Globus pallidus (tissue), 1 donor: ENCODE measurements around the gene NUDT8.
A peak's percentile ranks its signal among the peaks of the same experiment; 100 is the strongest.
"Not testable (repeated sequence)": the region's sequence is repeated elsewhere in the genome, so short reads cannot be mapped to it uniquely, and the experiment has no call there.

Experiments used
- DNase-seq: peaks from one replicate; pipeline ENCODE4 v3.0.0-alpha.2; 2015; ENCODE audit warnings: low spot score

Gene NUDT8

GRCh38 chr11:67660752-67661151, 31.0 kb upstream of the NUDT8 start:
- not testable (repeated sequence) for DNase-seq

GRCh38 chr11:67659651-67660165, 30.0 kb upstream of the NUDT8 start:
- DNase-seq, result not testable (repeated sequence)

GRCh38 chr11:67657300-67657699, 27.6 kb upstream of the NUDT8 start:
- DNase-seq, result no peak

GRCh38 chr11:67656278-67656922, 26.7 kb upstream of the NUDT8 start:
- no peak for DNase-seq

DNA sequence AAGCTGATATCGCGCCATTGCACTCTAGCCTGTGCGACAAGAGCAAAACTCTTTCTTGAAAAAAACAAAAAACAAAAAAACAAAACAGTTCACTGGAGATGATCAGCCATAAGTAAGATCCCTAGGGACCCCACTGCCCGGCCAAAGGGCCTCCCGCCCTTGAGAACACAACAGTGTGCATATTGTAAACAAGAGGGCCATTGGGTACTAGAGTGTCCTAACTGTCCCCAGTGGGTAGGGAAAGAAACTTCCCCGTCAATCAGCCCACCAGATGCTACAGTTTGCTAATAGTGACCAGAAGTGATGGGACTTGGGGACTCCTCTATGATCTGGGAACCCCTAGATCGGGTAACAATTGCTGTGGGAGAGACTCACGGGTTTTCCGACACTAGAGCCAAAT, 24.5 kb upstream of the NUDT8 start:
- no peak for DNase-seq

DNA sequence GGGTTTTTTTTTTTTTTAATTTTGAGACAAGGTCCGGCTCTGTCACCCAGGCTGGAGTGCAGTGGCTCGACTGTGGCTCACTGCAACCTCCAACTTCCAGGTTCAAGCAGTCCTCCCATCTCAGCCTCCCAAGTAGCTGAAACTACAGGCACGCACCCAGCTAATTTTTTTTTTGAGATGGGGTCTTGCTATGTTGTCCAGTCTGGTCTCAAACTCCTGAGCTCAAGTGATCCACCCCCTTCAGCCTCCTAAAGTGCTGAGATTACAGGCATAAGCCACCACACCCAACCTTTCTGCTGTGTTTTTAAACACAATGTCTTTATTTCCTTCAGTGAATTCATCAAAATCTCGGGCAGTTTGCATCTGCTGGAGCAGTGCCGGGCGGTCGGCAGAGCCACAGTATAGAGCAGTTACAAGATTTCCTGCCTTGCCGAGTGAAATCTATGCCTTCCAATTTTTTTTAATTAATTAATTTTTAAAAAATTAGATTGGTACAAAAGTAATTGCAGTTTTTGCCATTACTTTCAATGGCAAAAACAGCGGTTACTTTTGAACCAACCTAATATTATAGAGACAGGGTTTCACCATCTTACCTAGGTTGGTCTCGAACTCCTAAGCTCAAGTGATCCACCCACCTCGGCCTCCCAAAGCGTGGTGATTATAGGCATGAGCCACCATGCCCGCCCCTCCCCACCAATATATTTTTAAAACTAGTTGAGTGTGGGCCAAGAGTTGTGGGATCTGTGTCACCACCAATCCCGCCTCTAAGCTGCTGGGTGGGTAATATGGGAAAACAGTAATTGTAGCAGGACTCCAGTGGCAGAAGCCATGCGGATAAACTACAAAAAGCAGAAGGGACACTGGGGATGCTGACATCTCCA, 23.5 kb upstream of the NUDT8 start:
- DNase-seq, result no peak

DNA sequence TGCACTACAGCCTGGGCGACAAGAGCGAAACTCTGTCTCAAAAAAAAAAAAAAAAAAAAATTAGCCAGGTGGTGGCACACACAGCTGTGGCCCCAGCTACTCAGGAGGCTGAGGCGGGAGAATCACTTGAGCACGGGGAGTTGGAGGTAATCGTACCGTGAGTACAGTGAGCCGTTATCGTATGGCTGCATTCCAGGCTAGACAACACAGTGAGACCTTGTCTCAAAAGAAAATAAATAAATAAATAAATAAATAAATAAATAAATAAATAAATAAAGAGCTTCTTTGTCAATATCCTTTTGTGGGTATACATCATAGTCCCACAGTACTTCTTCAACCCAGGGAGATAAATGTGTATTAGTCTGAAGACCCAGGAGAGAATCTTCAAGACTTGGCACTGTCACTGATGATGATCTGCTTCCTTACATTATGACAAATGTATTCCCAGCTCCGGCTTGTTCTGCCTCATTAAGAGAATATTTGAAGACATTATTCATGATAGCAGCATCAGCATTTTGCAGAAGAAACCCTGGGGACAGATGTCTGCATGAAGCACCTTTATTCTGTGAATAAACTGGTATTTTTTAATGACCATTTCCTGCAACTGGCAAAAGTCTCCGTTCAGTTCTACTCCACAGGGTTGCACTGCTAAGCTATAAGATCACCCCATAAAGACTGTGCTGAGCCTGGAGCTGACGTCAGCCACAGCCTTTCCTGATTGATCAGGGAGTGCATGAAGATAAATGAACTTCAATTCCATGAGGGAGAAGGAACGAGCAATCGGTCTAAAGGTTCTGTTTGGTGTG, 22.4 kb upstream of the NUDT8 start:
- no peak for DNase-seq

DNA sequence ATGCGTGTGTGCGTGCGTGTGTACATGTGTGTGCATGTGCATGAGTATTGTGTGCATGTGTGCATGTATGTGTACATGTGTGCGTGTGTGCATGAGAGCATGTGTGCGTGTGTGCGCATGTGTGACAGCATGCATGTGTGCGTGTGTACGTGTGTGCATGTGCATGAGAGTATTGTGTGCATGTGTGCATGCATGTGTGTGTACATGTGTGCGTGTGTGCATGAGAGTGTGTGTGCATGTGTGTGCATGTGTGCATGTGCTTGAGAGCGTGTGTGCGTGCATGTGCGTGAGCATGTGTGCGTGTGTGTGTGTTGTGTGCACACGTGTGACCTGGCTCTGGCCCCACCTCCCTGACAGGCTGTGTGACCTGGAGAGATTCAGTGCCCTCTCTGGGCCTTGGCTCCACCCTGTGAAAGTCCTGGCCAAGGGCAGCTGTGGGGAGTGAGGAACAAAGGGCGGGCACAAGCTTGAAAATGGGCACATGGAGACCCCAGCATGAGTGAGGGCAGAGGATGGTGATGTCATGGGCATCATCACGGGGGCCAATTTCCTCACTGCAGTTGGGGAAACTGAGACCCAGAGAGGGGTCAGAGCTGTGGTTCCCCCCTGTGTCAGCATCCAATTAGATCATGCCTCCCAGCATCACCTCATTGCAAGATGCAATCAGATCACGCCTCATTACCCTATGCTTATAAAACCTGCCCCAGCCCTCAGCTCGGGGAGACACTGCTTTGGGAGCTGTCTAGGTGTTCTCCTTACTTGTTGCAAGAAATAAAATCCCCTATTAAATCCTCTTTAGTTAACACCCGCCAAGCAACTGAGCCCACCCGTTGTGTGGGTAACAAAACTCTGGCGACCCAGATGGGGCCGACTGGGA, 20.1 kb upstream of the NUDT8 start:
- DNase-seq, result no peak

DNA sequence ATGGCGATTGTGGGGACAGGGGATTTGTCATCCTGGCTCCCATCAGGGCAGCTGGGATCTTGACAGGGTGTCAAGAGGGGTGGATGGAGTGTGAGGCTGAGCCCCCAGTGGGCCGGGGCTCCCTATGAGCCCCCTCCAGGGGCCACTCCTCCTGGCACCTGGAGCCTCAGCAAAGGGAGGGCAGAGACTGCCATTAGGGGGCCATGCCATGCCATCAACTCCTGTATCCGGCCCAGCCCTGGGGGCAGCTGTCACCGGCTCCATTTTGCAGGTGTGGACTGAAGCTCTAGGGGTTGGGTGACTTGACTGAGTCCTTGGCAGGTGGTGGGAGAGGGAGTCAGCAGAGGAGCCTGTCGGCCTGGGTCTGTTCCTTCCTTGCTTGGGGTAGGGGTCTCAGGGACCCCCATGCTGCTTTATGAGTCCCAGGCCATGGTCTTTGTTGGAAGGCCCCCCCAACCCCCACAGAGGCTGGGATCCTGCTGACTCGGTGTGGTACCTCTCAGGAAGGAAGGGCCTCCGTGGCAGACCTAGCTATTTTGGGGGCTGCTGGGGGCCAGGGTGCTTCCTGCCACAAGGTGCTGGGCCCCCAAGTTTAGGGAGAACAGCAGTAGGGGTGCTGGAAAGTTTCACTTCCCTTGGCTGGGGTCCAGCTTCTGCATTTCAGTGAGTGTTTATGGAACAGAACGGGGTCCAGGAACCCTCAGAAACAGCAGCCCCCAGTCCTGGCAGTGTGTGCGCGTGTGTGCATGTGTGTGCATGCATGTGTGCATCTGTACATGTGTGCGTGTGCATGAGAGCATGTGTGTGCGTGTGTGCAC, 19.3 kb upstream of the NUDT8 start:
- DNase-seq, result peak; percentile 43

- DNase-seq, result no peak
Measured at GRCh38 chr11:67648140-67648795, 18.5 kb upstream of the NUDT8 start.

DNA sequence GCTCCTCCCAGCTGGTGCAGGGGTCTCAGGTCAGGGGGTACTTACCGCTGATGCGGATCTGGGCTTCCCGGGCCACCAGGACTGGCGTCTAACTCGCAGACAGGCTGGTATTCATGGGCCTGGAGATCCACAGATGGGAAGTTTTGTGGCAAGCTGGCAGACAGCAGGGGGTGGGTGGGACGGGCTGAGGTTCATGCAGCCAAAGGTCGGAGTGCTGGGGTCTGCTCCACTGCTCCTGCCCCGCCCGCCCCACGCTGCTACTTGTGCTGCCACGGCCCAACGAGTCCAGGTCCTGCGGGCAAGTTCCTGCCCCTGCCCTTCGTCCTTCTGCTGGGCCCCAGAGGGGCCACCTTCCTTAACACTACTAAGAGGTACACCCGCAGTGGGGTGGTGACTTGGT, 17.7 kb upstream of the NUDT8 start:
- DNase-seq, result no peak

GRCh38 chr11:67646535-67647336, 17.0 kb upstream of the NUDT8 start:
- DNase-seq, result no peak

GRCh38 chr11:67645521-67646461, 16.1 kb upstream of the NUDT8 start:
- DNase-seq, result no peak

DNA sequence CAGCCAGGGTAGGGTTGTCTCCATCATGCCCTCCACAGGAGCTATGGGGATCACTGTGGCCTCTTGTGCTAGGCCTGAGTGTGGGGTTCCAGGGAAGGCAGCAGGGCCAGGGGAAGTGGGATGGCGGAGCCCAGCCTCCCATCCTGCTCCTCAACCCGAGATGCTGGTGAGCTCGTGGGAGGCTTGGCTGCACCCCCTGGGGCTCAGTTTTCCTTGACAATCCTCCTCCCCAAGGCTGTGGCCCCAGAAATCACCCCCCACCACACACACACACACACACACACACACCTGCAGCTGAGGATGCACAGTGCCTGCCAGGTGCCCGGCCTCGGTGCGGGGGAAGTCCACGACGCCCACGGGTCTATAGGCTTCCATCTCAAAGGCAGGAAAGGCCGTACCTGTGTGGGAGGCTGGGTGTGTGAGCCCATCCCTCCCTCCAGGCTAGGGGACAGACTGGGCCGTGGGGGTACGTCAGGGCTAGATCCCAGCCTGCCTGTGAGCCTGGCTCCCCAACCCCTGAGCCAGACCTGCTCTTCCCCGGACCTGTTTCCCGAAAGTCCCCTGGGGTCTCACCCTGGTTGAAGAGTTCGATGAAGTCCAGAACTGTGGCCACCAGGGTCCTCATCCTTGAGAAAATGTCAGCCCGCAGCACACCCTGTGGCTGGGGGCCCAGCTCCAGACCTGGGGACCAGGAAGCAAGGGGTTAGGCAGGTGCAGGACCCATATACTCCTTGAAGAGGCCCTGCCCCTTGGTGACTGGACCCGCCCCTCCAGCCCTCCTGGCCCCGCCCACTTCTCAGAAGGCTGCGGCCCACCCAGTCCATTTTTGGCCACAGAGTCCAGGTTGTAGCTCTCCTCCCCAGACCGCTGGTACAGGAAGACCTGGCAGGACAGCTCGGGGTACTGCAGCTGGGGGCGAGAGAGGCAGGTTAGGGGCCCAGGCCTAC, 15.0 kb upstream of the NUDT8 start:
- no peak for DNase-seq

- no peak for DNase-seq
Measured at GRCh38 chr11:67644042-67644441, 14.3 kb upstream of the NUDT8 start.

DNA sequence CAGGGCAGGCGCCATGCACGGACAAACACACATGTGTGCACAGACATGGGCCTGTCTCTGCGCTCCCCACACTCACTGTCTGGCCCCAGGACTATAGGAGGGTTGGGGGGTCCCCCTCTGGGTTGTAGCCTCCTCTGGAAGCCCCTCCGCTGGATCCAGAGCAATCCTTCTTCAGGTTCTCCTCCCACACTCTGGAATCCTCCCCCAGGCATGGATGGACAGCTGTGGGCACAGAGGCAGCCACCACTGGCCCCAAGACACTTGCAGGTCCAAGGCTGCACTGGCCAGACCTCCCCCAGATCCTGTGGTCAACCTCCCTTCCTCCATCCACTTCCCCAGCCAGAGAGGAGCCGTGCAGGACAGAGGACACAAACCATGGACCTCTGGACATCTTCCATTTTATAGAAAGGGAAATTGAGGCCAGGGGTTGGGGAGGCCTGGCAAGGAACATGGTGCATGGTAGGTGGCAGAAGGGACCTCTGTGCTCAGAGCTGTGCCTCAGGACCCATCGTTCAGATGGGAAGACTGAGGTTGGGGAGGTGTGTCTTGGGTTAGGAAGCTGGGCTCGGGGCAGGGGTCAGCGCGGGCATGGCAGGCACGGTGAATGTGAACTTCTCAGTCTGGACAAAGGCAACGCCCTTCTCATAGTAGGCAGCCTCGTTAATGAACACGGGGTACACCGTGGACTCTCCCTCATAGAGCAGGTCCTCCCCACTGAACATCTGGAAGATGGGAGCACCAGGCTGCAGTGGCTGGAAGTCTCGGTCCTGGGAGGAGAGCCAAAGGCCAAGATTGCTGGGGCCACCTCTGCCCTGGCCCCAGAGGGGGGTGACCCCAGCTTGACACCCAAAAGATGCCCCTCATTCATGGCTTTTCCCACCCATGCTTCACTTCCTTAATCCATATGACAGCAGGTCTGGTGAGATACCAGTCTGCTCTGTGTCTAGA, 12.7 kb upstream of the NUDT8 start:
- no peak for DNase-seq
